Neural cell (in vitro differentiated cells): ENCODE results near the gene COL4A2. TPM values are rescaled to one million over a fixed set of nuclear protein-coding genes. Genes with fewer than 3 reads are reported as not detected.

Experiments
- H2AFZ ChIP-seq: fragments of 200-600, 300-800 bp; sonication (generic), shearing (Covaris generic); 2 replicates; pipeline ENCODE4 v1.6.0; 2014; ENCODE audit warnings: low read depth, mild to moderate bottlenecking, antibody characterized with exemption, low read length, moderate library complexity
- H3F3A ChIP-seq: fragments of 200-600 bp; shearing (Covaris generic); 2 replicates; pipeline ENCODE4 v1.6.1; 2016; ENCODE audit warnings: mild to moderate bottlenecking, moderate library complexity, mixed read lengths, antibody characterized with exemption, low read length; ENCODE audit not compliant: insufficient read depth, poor library complexity, severe bottlenecking
- H3K27ac ChIP-seq: fragments of 200-600, 300-800 bp; sonication (generic), shearing (Covaris generic); 2 replicates; pipeline ENCODE4 v1.5.1; 2014; ENCODE audit warnings: mild to moderate bottlenecking, low read length, moderate library complexity
- H3K27me3 ChIP-seq: fragments of 300-800, 200-600 bp; sonication (generic), shearing (Covaris generic); 2 replicates; pipeline ENCODE4 v1.6.0; 2014; ENCODE audit warnings: mild to moderate bottlenecking, low read depth, low read length, moderate library complexity; ENCODE audit not compliant: insufficient read depth
- H3K36me3 ChIP-seq: fragments of 300-800, 200-600 bp; sonication (generic), shearing (Covaris generic); 2 replicates; pipeline ENCODE4 v1.5.1; 2014; ENCODE audit warnings: mild to moderate bottlenecking, antibody characterized with exemption, low read length, moderate library complexity; ENCODE audit not compliant: insufficient read depth
- H3K4me2 ChIP-seq: fragments of 300-800, 200-600 bp; sonication (generic), shearing (Covaris generic); 2 replicates; pipeline ENCODE4 v1.6.0; 2014; ENCODE audit warnings: mild to moderate bottlenecking, low read length
- H3K4me3 ChIP-seq: fragments of 300-800, 200-600 bp; sonication (generic), shearing (Covaris generic); 2 replicates; pipeline ENCODE4 v1.5.1; 2014; ENCODE audit warnings: mild to moderate bottlenecking, low read length, moderate library complexity
- H3K79me2 ChIP-seq: fragments of 200-600 bp; shearing (Covaris generic); replicated peaks from 2 replicates; pipeline ENCODE4 v1.6.0; 2014; ENCODE audit warnings: mild to moderate bottlenecking, low read length, moderate library complexity; ENCODE audit not compliant: insufficient read depth
- H3K9ac ChIP-seq: fragments of 300-800, 200-600 bp; sonication (generic), shearing (Covaris generic); 2 replicates; pipeline ENCODE4 v1.6.1; 2016; ENCODE audit warnings: mild to moderate bottlenecking, low read length, mixed read lengths
- H3K9me2 ChIP-seq: fragments of 200-600 bp; shearing (Covaris generic); 2 replicates; pipeline ENCODE4 v1.6.1; 2016; ENCODE audit warnings: mild to moderate bottlenecking, low read length, mixed read lengths; ENCODE audit not compliant: insufficient read depth
- H3K9me3 ChIP-seq: fragments of 200-600, 300-800 bp; sonication (generic), shearing (Covaris generic); 2 replicates; pipeline ENCODE4 v1.6.1; 2016; ENCODE audit warnings: mild to moderate bottlenecking, mixed run types, low read length, moderate library complexity, mixed read lengths
- H4K20me1 ChIP-seq: fragments of 200-600 bp; shearing (Covaris generic); 2 replicates; pipeline ENCODE4 v1.6.1; 2016; ENCODE audit warnings: mild to moderate bottlenecking, mixed run types; ENCODE audit not compliant: insufficient read depth
- CTCF ChIP-seq: fragments of 450-650 bp; IDR thresholded peaks from 2 replicates; pipeline ENCODE4 v1.5.1; 2014; ENCODE audit warnings: antibody characterized with exemption, mild to moderate bottlenecking, moderate library complexity; ENCODE audit not compliant: poor library complexity, severe bottlenecking
- EP300 ChIP-seq: fragments of 450-650 bp; conservative IDR thresholded peaks from 2 replicates; pipeline ENCODE4 v1.6.1; 2014; ENCODE audit warnings: antibody characterized with exemption, mild to moderate bottlenecking, moderate library complexity; ENCODE audit not compliant: poor library complexity, severe bottlenecking
- EZH2 ChIP-seq: fragments of 200-600, 300-800 bp; shearing (Covaris generic), sonication (generic); IDR thresholded peaks from 2 replicates; pipeline ENCODE4 v1.6.1; 2014; ENCODE audit warnings: antibody characterized with exemption, low read length, borderline replicate concordance, mild to moderate bottlenecking; ENCODE audit not compliant: insufficient read depth, poor library complexity, severe bottlenecking
- MXI1 ChIP-seq: fragments of 450-650 bp; conservative IDR thresholded peaks from 2 replicates; pipeline ENCODE4 v1.6.1; 2014; ENCODE audit warnings: antibody characterized with exemption, mild to moderate bottlenecking; ENCODE audit not compliant: poor library complexity, severe bottlenecking
- POLR2AphosphoS5 ChIP-seq: IDR thresholded peaks from 2 replicates; pipeline ENCODE4 v1.6.1; 2012
- RAD21 ChIP-seq: fragments of 450-650 bp; conservative IDR thresholded peaks from 2 replicates; pipeline ENCODE4 v1.6.1; 2014; ENCODE audit warnings: antibody characterized with exemption, mild to moderate bottlenecking, moderate library complexity
- REST ChIP-seq: IDR thresholded peaks from 2 replicates; pipeline ENCODE4 v1.6.1; 2012; ENCODE audit warnings: borderline replicate concordance
- SMC3 ChIP-seq: fragments of 450-650 bp; conservative IDR thresholded peaks from 2 replicates; pipeline ENCODE4 v1.6.1; 2014; ENCODE audit warnings: antibody characterized with exemption, mild to moderate bottlenecking, moderate library complexity; ENCODE audit not compliant: poor library complexity
- TAF1 ChIP-seq: IDR thresholded peaks from 2 replicates; pipeline ENCODE4 v1.6.1; 2012; ENCODE audit warnings: low read depth
- polyA plus RNA-seq: library from polyadenylated mRNA; depleted of rRNA; stranded (reverse); fragments of >200 nt; gene quantifications from 2 replicates; pipeline ENCODE4 v1.2.3, GENCODE V29; 2014

COL4A2 gene
- polyA plus RNA-seq, 1 donor from 2014 or later: 30.8 TPM

- Histone ChIP-seq H3K79me2 (no peaks in the 10 kb centered on the region), H3F3A (no peaks in the 10 kb centered on the region), H3K4me2 (no peak overlapping the region), H3K36me3 (no peaks in the 10 kb centered on the region), H4K20me1 (no peaks in the 10 kb centered on the region), H3K9me2 (no peaks in the 10 kb centered on the region), H3K27ac (no peak overlapping the region), H3K27me3 (no peaks in the 10 kb centered on the region), H2AFZ (no peak overlapping the region), H3K9ac (no peak overlapping the region), H3K9me3 (no peaks in the 10 kb centered on the region), H3K4me3 (no peak overlapping the region)
- TF ChIP-seq TAF1 (no peak), EZH2 (no peak), CTCF (no peak), SMC3 (no peak), RAD21 (no peak), POLR2AphosphoS5 (no peak)
Measured at GRCh38 chr13:110405597-110406450, 98.7 kb downstream of the COL4A2 start.

- no peak overlapping the region for H3K27ac ChIP-seq
- no peaks in the 10 kb centered on the region for H3K36me3 ChIP-seq
- no peaks in the 10 kb centered on the region for H3K27me3 ChIP-seq
- no peaks in the 10 kb centered on the region for H3F3A ChIP-seq
- H3K4me3 ChIP-seq: no peak overlapping the region
- H2AFZ ChIP-seq: no peak overlapping the region
- no peaks in the 10 kb centered on the region for H4K20me1 ChIP-seq
- no peaks in the 10 kb centered on the region for H3K9me3 ChIP-seq
- H3K9ac ChIP-seq: no peak overlapping the region
- no peaks in the 10 kb centered on the region for H3K9me2 ChIP-seq
- H3K4me2 ChIP-seq: no peak overlapping the region
- TF ChIP-seq EP300 (no peak), CTCF (no peak), TAF1 (no peak), EZH2 (no peak), POLR2AphosphoS5 (no peak), MXI1 (no peak), RAD21 (no peak), REST (no peak), SMC3 (no peak)
- no peaks in the 10 kb centered on the region for H3K79me2 ChIP-seq
Measured at GRCh38 chr13:110407021-110407420, 99.9 kb downstream of the COL4A2 start.
